HEK293 (cell line): Measurements from ENCODE around the gene RAB9A.
A peak's percentile ranks its signal among the peaks of the same experiment; 100 is the strongest.

Experiments
- CTCF ChIA-PET: fragments of 350-600 bp; formaldehyde crosslinking; extraction: SDS; loops from one replicate; lab custom pipeline; 2021; ENCODE audit warnings: antibody characterized with exemption; lab: Yijun Ruan, JAX
- POLR2A ChIA-PET: fragments of 300-600 bp; formaldehyde crosslinking; extraction: SDS; loops from one replicate; lab custom pipeline; 2020; ENCODE audit warnings: antibody characterized with exemption, inconsistent platforms; lab: Yijun Ruan, JAX
- H3K27ac ChIP-seq: fragments of 200-500 bp; sonication (Bioruptor generic); 2 replicates; pipeline ENCODE4 v1.5.1; 2014; ENCODE audit warnings: low read depth, low read length, control low read depth, inconsistent platforms; ENCODE audit errors: extremely low read depth
- H3K36me3 ChIP-seq, 2 experiments: fragments of 200-500 bp in 1 of 2; sonication (Bioruptor generic) in 1 of 2; 1 replicate in 1 of 2; 2 replicates in 1 of 2; pipeline ENCODE4 v1.5.1; 2014 to 2017; ENCODE audit warnings: inconsistent platforms in 2 of 2, low read length in 2 of 2; ENCODE audit not compliant: control insufficient read depth in 2 of 2, insufficient read depth in 1 of 2
- H3K4me1 ChIP-seq: fragments of 200-500 bp; sonication (Bioruptor generic); 2 replicates; pipeline ENCODE4 v1.5.1; 2014; ENCODE audit warnings: mild to moderate bottlenecking, low read length, inconsistent platforms; ENCODE audit not compliant: control insufficient read depth, insufficient read depth
- H3K4me3 ChIP-seq: 2 replicates; pipeline ENCODE4 v1.5.1; 2011; ENCODE audit warnings: low read depth, mild to moderate bottlenecking, control low read depth, low read length, moderate library complexity
- H3K9me3 ChIP-seq: fragments of 200-500 bp; sonication (Bioruptor generic); 2 replicates; pipeline ENCODE4 v1.5.1; 2014; ENCODE audit warnings: low read depth, low read length, inconsistent platforms; ENCODE audit not compliant: control insufficient read depth, insufficient read depth
- BCL11B ChIP-seq: fragments of 450-650 bp; formaldehyde crosslinking; IDR thresholded peaks from 2 replicates; pipeline ENCODE4 v1.5.1; 2016; ENCODE audit warnings: low read depth, missing biosample characterization, missing genetic modification characterization
- GFI1B ChIP-seq: fragments of 450-650 bp; formaldehyde crosslinking; IDR thresholded peaks from 2 replicates; pipeline ENCODE4 v1.5.1; 2016; ENCODE audit warnings: missing biosample characterization, missing genetic modification characterization
- PATZ1 ChIP-seq: fragments of 450-650 bp; formaldehyde crosslinking; IDR thresholded peaks from 2 replicates; pipeline ENCODE4 v1.5.1; 2016; ENCODE audit warnings: missing biosample characterization, missing genetic modification characterization
- PRDM10 ChIP-seq: fragments of 450-650 bp; formaldehyde crosslinking; IDR thresholded peaks from 2 replicates; pipeline ENCODE4 v1.5.1; 2016; ENCODE audit warnings: missing biosample characterization, missing genetic modification characterization
- TCF7L2 ChIP-seq: IDR thresholded peaks from 2 replicates; pipeline ENCODE4 v1.6.1; 2011; ENCODE audit warnings: low read depth, mild to moderate bottlenecking, inconsistent platforms, low read length, moderate library complexity, borderline replicate concordance
- TSHZ1 ChIP-seq: fragments of 450-650 bp; formaldehyde crosslinking; IDR thresholded peaks from 2 replicates; pipeline ENCODE4 v1.5.1; 2016; ENCODE audit warnings: missing biosample characterization, missing genetic modification characterization, borderline replicate concordance
- WT1 ChIP-seq: fragments of 450-650 bp; formaldehyde crosslinking; IDR thresholded peaks from 2 replicates; pipeline ENCODE4 v1.5.1; 2016; ENCODE audit warnings: missing biosample characterization, missing genetic modification characterization
- ZBTB11 ChIP-seq: fragments of 450-650 bp; formaldehyde crosslinking; conservative IDR thresholded peaks from 2 replicates; pipeline ENCODE4 v1.5.1; 2016; ENCODE audit warnings: low read depth, missing biosample characterization, missing genetic modification characterization
- ZFP69B ChIP-seq: fragments of 450-650 bp; formaldehyde crosslinking; IDR thresholded peaks from 2 replicates; pipeline ENCODE4 v1.5.1; 2016; ENCODE audit warnings: missing biosample characterization, missing genetic modification characterization
- ZNF148 ChIP-seq: fragments of 450-650 bp; formaldehyde crosslinking; IDR thresholded peaks from 2 replicates; pipeline ENCODE4 v1.5.0; 2017; ENCODE audit warnings: missing biosample characterization, missing genetic modification characterization, borderline replicate concordance
- ZNF155 ChIP-seq: fragments of 450-650 bp; formaldehyde crosslinking; IDR thresholded peaks from 2 replicates; pipeline ENCODE4 v1.5.1; 2016; ENCODE audit warnings: missing biosample characterization, missing genetic modification characterization
- ZNF18 ChIP-seq: fragments of 450-650 bp; formaldehyde crosslinking; IDR thresholded peaks from 2 replicates; pipeline ENCODE4 v1.5.1; 2016; ENCODE audit warnings: missing biosample characterization, missing genetic modification characterization
- ZNF223 ChIP-seq: fragments of 450-650 bp; formaldehyde crosslinking; IDR thresholded peaks from 2 replicates; pipeline ENCODE4 v1.5.1; 2016; ENCODE audit warnings: missing biosample characterization, missing genetic modification characterization
- ZNF274 ChIP-seq, 2 experiments: fragments of 200-500 bp in 1 of 2; fragments of 450-650 bp in 1 of 2; sonication (Bioruptor generic) in 1 of 2; formaldehyde crosslinking in 1 of 2; IDR thresholded peaks; 2 replicates each; pipeline versions ENCODE4 v1.5.1 to v1.6.1; 2014 to 2016; ENCODE audit warnings: borderline replicate concordance in 1 of 2, inconsistent platforms in 1 of 2, low read length in 1 of 2, missing biosample characterization in 1 of 2, missing genetic modification characterization in 1 of 2
- ZNF292 ChIP-seq: fragments of 450-650 bp; formaldehyde crosslinking; IDR thresholded peaks from 2 replicates; pipeline ENCODE4 v1.5.1; 2016; ENCODE audit warnings: low read depth, missing biosample characterization, missing genetic modification characterization, borderline replicate concordance
- ZNF366 ChIP-seq: fragments of 450-650 bp; formaldehyde crosslinking; conservative IDR thresholded peaks from 2 replicates; pipeline ENCODE4 v1.5.1; 2016; ENCODE audit warnings: missing biosample characterization, missing genetic modification characterization
- ZNF404 ChIP-seq: fragments of 450-650 bp; formaldehyde crosslinking; IDR thresholded peaks from 2 replicates; pipeline ENCODE4 v1.5.1; 2017; ENCODE audit warnings: missing biosample characterization, missing genetic modification characterization
- ZNF558 ChIP-seq: fragments of 450-650 bp; formaldehyde crosslinking; IDR thresholded peaks from 2 replicates; pipeline ENCODE4 v1.5.1; 2016; ENCODE audit warnings: missing biosample characterization, missing genetic modification characterization
- ZNF654 ChIP-seq: fragments of 450-650 bp; formaldehyde crosslinking; IDR thresholded peaks from 2 replicates; pipeline ENCODE4 v1.5.1; 2016; ENCODE audit warnings: low read depth, missing biosample characterization, missing genetic modification characterization
- ZSCAN23 ChIP-seq: fragments of 450-650 bp; formaldehyde crosslinking; IDR thresholded peaks from 2 replicates; pipeline ENCODE4 v1.5.1; 2016; ENCODE audit warnings: missing biosample characterization, missing genetic modification characterization

RAB9A gene

GRCh38 chrX:13690836-13691235 is 1.9 kb downstream of the RAB9A start:
- H3K4me3 ChIP-seq, result peak overlapping the region; percentile 94
- peak overlapping the region; percentile 98; the same call in 1 of the 2 replicates for H3K27ac ChIP-seq
- no peak for TF ChIP-seq ZNF148 (tag by site-specific recombination)
- TF ChIP-seq ZNF274 (IDR thresholded peaks at IDR 0.05; ENCODE audit: low read length), result no peak
- TF ChIP-seq ZNF274 (tag by site-specific recombination; IDR thresholded peaks at IDR 0.05; ENCODE audit: borderline replicate concordance), result no peak
- no peak for TF ChIP-seq ZSCAN23
- TF ChIP-seq BCL11B (tag by site-specific recombination), result no peak
- TF ChIP-seq ZBTB11 (tag by site-specific recombination), result no peak
- TF ChIP-seq ZNF654, result peak; percentile 8; the same call in 1 of the 2 replicates
- no peak for TF ChIP-seq ZNF223
- 0 out of 2 replicates have a peak, but pooled peaks have one; percentile 18 for TF ChIP-seq PATZ1 (tag by site-specific recombination)
- TF ChIP-seq ZNF292 (tag by site-specific recombination), result no peak
- no peak for TF ChIP-seq ZNF558 (tag by site-specific recombination)
- TF ChIP-seq TCF7L2, result no peak
- peak; percentile 78 for TF ChIP-seq PRDM10 (tag by site-specific recombination)
- peak; percentile 78; the same call in 1 of the 2 replicates for TF ChIP-seq ZNF18 (tag by site-specific recombination)
- no peak for TF ChIP-seq ZFP69B (tag by site-specific recombination)
- TF ChIP-seq WT1 (tag by site-specific recombination), result no peak
- no peak for TF ChIP-seq ZNF155 (tag by site-specific recombination)
- no peak for TF ChIP-seq TSHZ1 (tag by site-specific recombination)
- TF ChIP-seq ZNF366 (tag by site-specific recombination), result no peak
- TF ChIP-seq GFI1B (tag by site-specific recombination), result no peak
- no peak for TF ChIP-seq ZNF404
- TF ChIP-seq, all 188 proteins: peak for 4
- ChIA-PET CTCF (interaction anchor here (0.7 to 1.3 kb wide), 4 partner anchors 28 to 466 kb away, joined by 3 to 5 read pairs (median 4); partner anchors contain the start of gene OFD1), POLR2A (interaction anchor here (1.1 to 5.0 kb wide), 3 partner anchors 9 to 44 kb away, joined by 3 to 27 read pairs (median 4); partner anchors contain the start of genes OFD1 and TRAPPC2)
- no peaks in the 10 kb centered on the region for H3K9me3 ChIP-seq
- H3K36me3 ChIP-seq, result no peaks in the 10 kb centered on the region
- peaks cover 47% of the 10 kb centered on the region for H3K4me1 ChIP-seq
